ENCODE measurements around the gene EMB.
"Not testable (repeated sequence)": the region's sequence is repeated elsewhere in the genome, so short reads cannot be mapped to it uniquely, and the experiment has no call there.

DNA sequence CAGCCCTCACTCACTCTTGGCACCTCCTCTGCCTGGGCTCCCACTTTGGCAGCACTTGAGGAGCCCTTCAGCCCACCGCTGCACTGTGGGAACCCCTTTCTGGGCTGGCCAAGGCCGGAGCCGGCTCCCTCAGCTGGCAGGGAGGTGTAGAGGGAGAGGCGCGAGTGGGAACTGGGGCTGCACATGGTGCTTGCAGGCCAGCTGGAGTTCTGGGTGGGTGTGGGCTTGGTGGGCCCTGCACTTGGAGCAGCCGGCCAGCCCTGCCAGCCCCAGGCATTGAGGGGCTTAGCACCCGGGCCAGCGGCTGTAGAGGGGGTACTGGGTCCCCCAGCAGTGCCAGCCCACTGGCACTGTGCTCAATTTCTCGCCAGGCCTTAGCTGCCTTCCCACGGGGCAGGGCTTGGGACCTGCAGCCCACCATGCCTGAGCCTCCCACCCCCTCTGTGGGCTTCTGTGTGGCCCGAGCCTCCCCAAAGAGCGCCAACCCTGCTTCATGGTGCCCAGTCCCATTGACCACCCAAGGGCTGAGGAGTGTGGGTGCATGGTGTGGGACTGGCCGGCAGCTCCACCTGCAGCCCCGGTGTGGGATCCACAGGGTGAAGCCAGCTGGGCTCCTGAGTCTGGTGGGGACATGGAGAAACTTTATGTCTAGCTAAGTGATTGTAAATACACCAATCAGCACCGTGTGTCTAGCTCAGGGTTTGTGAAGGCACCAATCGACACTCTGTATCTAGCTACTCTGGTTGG lies 71.6 kb downstream of the EMB start:
- TF ChIP-seq, protein P1, sequence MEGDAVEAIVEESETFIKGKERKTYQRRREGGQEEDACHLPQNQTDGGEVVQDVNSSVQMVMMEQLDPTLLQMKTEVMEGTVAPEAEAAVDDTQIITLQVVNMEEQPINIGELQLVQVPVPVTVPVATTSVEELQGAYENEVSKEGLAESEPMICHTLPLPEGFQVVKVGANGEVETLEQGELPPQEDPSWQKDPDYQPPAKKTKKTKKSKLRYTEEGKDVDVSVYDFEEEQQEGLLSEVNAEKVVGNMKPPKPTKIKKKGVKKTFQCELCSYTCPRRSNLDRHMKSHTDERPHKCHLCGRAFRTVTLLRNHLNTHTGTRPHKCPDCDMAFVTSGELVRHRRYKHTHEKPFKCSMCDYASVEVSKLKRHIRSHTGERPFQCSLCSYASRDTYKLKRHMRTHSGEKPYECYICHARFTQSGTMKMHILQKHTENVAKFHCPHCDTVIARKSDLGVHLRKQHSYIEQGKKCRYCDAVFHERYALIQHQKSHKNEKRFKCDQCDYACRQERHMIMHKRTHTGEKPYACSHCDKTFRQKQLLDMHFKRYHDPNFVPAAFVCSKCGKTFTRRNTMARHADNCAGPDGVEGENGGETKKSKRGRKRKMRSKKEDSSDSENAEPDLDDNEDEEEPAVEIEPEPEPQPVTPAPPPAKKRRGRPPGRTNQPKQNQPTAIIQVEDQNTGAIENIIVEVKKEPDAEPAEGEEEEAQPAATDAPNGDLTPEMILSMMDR (IDR thresholded peaks at IDR 0.05), result not testable (repeated sequence)
- TF ChIP-seq POLR2A (IDR thresholded peaks at IDR 0.05; ENCODE audit: low read depth); EP300 (IDR thresholded peaks at IDR 0.05); POLR2AphosphoS5 (IDR thresholded peaks at IDR 0.05): not testable (repeated sequence)
